ENCODE results near the gene TMEM50A. TPM values are rescaled to one million over a fixed set of nuclear protein-coding genes. Genes with fewer than 3 reads are reported as not detected.
"Not testable (repeated sequence)": the region's sequence is repeated elsewhere in the genome, so short reads cannot be mapped to it uniquely, and the experiment has no call there.

The TMEM50A gene
- 100 to 1,000 TPM in 1 of 4 donors, 10 to 100 TPM in 3; 81.1 to 130 (median 96.6) TPM for total RNA-seq

- DNase-seq (ENCODE audit: low spot score) (peak; percentile 80), ATAC-seq (ENCODE audit: low FRiP score) (peak; percentile 98)
- no peak for TF ChIP-seq CTCF (IDR thresholded peaks at IDR 0.05)
Measured at GRCh38 chr1:25338188-25338981, at the start of gene TMEM50A. Gene TMEM50A (plus strand): TSS chr1:25338334. CDS start chr1:25340487, 2,153 bp downstream.

- DNase-seq (ENCODE audit: low spot score); ATAC-seq (ENCODE audit: low FRiP score): not testable (repeated sequence)
Measured at GRCh38 chr1:25288573-25289101, 49.5 kb upstream of the TMEM50A start.

- peak; percentile 25 for ATAC-seq (ENCODE audit: low FRiP score)
- DNase-seq (ENCODE audit: low spot score), result not testable (repeated sequence)
Measured at GRCh38 chr1:25290043-25290442, 48.1 kb upstream of the TMEM50A start.

- ATAC-seq (ENCODE audit: low FRiP score), result not testable (repeated sequence)
Measured at GRCh38 chr1:25293426-25293825, 44.7 kb upstream of the TMEM50A start.

GRCh38 chr1:25294889-25295826, 43.0 kb upstream of the TMEM50A start:
- not testable (repeated sequence) for DNase-seq (ENCODE audit: low spot score)
- ATAC-seq (ENCODE audit: low FRiP score), result peak; percentile 29

More at GRCh38 chr1:25293426-25293825, 44.7 kb upstream of the TMEM50A start:
- DNase-seq (ENCODE audit: low spot score), result not testable (repeated sequence)

- not testable (repeated sequence) for DNase-seq (ENCODE audit: low spot score); ATAC-seq (ENCODE audit: low FRiP score)
Measured at GRCh38 chr1:25296501-25296900, 41.6 kb upstream of the TMEM50A start.

GRCh38 chr1:25300729-25301128, 37.4 kb upstream of the TMEM50A start:
- not testable (repeated sequence) for DNase-seq (ENCODE audit: low spot score); ATAC-seq (ENCODE audit: low FRiP score)

GRCh38 chr1:25302330-25302729, 35.8 kb upstream of the TMEM50A start:
- not testable (repeated sequence) for DNase-seq (ENCODE audit: low spot score); ATAC-seq (ENCODE audit: low FRiP score)

- not testable (repeated sequence) for DNase-seq (ENCODE audit: low spot score); ATAC-seq (ENCODE audit: low FRiP score)
Measured at GRCh38 chr1:25304936-25305335, 33.2 kb upstream of the TMEM50A start.

- not testable (repeated sequence) for ATAC-seq (ENCODE audit: low FRiP score); DNase-seq (ENCODE audit: low spot score)
Measured at GRCh38 chr1:25308168-25308567, 30.0 kb upstream of the TMEM50A start.

GRCh38 chr1:25309085-25309484, 29.0 kb upstream of the TMEM50A start:
- not testable (repeated sequence) for ATAC-seq (ENCODE audit: low FRiP score); DNase-seq (ENCODE audit: low spot score)

- ATAC-seq (ENCODE audit: low FRiP score); DNase-seq (ENCODE audit: low spot score): not testable (repeated sequence)
Measured at GRCh38 chr1:25309486-25309885, 28.6 kb upstream of the TMEM50A start.

- ATAC-seq (ENCODE audit: low FRiP score); DNase-seq (ENCODE audit: low spot score): not testable (repeated sequence)
Measured at GRCh38 chr1:25312806-25313470, 25.2 kb upstream of the TMEM50A start.

- not testable (repeated sequence) for DNase-seq (ENCODE audit: low spot score)
- peak; percentile 89 for ATAC-seq (ENCODE audit: low FRiP score)
Measured at GRCh38 chr1:25320314-25320938, 17.7 kb upstream of the TMEM50A start.

- ATAC-seq (ENCODE audit: low FRiP score); DNase-seq (ENCODE audit: low spot score): not testable (repeated sequence)
Measured at GRCh38 chr1:25322127-25322526, 16.0 kb upstream of the TMEM50A start.

GRCh38 chr1:25324407-25324806, 13.7 kb upstream of the TMEM50A start:
- ATAC-seq (ENCODE audit: low FRiP score); DNase-seq (ENCODE audit: low spot score): not testable (repeated sequence)

All from omental fat pad (tissue), 4 donors.